Suprapubic skin (tissue), 4 donors: ENCODE data around the gene BTNL3.

ENCODE experiments used
- POLR2A ChIP-seq, 2 donors: fragments of 450-650 bp; IDR thresholded peaks; one replicate each; pipeline ENCODE4 v1.6.1; 2017; ENCODE audit warnings: antibody characterized with exemption in 2 of 2, mild to moderate bottlenecking in 2 of 2, moderate library complexity in 2 of 2
- POLR2AphosphoS5 ChIP-seq, 3 donors: sonication (generic); formaldehyde crosslinking; IDR thresholded peaks; one replicate each; pipeline ENCODE4 v1.6.1; 2017; ENCODE audit warnings: antibody characterized with exemption in 3 of 3
- TF ChIP-seq, protein P1 (sequence below), 2 donors: fragments of 200-600 bp in 1 of 2; fragments of 450-650 bp in 1 of 2; sonication (generic) in 1 of 2; IDR thresholded peaks; one replicate each; pipeline ENCODE4 v1.5.1; 2016 to 2019; ENCODE audit warnings: antibody characterized with exemption in 2 of 2, mild to moderate bottlenecking in 1 of 2, moderate library complexity in 1 of 2

DNA sequence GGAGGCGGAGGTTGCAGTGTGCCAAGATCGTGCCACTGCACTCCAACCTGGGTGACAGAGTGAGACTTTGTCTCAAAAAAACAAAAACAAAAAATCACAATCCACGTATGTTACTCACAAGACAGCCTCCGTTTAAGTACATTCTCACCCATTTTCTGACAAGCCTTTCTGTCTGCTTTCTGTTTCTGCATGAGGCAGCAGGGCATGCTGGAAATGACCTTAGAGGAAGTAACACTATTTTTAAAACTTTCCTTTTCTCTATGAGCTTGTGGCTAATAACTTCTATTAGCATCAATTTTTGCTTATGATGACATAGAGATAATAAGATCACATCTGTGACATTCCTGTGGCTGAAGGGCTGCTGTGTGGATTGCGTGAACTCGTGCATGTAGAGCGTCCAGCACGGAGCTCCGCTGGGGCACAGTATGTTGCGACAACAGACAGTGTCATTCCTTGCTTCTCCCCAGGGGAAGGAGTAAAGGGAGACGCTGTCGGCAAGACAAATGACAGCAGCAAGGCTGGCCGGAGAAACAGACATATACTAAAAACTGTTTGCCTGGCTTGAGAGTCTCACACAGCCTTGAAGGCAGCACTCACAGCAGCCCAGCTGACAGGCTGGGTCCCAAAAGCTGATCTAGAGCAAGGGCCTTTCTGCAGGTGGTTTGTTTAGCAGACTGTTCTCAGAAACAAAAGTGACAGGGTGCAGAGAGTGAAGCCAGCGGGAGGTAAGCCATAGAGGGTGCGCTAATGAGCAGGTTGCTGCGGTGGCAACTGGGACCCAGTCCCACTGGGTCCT lies 1.6 kb downstream of the BTNL3 start:
- TF ChIP-seq, protein P1, sequence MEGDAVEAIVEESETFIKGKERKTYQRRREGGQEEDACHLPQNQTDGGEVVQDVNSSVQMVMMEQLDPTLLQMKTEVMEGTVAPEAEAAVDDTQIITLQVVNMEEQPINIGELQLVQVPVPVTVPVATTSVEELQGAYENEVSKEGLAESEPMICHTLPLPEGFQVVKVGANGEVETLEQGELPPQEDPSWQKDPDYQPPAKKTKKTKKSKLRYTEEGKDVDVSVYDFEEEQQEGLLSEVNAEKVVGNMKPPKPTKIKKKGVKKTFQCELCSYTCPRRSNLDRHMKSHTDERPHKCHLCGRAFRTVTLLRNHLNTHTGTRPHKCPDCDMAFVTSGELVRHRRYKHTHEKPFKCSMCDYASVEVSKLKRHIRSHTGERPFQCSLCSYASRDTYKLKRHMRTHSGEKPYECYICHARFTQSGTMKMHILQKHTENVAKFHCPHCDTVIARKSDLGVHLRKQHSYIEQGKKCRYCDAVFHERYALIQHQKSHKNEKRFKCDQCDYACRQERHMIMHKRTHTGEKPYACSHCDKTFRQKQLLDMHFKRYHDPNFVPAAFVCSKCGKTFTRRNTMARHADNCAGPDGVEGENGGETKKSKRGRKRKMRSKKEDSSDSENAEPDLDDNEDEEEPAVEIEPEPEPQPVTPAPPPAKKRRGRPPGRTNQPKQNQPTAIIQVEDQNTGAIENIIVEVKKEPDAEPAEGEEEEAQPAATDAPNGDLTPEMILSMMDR (IDR thresholded peaks at IDR 0.05) = no peak
- TF ChIP-seq POLR2AphosphoS5 (IDR thresholded peaks at IDR 0.05) (no peak), POLR2A (IDR thresholded peaks at IDR 0.05) (no peak)
